Measurements from ENCODE around the gene EPO. TPM values are rescaled to one million over a fixed set of nuclear protein-coding genes. Genes with fewer than 3 reads are reported as not detected.
A peak's percentile ranks its signal among the peaks of the same experiment; 100 is the strongest.
"Not testable (repeated sequence)": the region's sequence is repeated elsewhere in the genome, so short reads cannot be mapped to it uniquely, and the experiment has no call there.

EPO gene
- total RNA-seq, 1 experiment from 2014 or later, result not detected

GRCh38 chr7:100682991-100683658 is 37.1 kb upstream of the EPO start:
- DNase-seq (ENCODE audit: low spot score), result no peak

GRCh38 chr7:100683659-100684533 is 36.4 kb upstream of the EPO start:
- DNase-seq (ENCODE audit: low spot score), result no peak

GRCh38 chr7:100684534-100685042 is 35.7 kb upstream of the EPO start:
- DNase-seq (ENCODE audit: low spot score), result no peak

DNA sequence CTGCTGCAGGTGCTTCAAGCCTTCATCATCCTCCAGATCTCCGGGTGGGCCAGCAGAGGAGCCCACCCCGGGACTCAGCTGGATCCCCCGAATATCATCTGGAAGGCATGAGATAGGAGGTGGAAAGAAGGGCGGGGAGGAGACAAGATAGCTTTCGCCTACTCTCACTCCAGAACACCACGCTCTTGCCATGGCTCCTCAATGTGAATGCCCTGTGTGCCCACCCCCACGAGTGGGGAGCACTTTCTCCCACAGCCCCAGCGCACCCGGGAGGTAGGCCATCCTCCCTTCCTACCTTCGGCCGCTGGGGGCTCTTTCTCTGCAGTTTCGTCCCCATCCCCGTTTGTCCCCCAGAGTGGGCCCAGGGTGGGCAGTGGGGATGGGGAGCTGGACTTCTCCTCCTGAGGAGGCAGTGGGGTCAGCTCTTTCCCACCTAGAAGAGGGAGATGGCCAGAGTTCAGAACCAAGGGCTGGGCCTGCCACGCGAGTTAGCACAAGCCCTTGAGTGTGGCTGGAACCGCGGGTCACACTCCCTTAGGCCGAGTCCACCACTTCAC is 35.1 kb upstream of the EPO start:
- no peak for DNase-seq (ENCODE audit: low spot score)

DNA sequence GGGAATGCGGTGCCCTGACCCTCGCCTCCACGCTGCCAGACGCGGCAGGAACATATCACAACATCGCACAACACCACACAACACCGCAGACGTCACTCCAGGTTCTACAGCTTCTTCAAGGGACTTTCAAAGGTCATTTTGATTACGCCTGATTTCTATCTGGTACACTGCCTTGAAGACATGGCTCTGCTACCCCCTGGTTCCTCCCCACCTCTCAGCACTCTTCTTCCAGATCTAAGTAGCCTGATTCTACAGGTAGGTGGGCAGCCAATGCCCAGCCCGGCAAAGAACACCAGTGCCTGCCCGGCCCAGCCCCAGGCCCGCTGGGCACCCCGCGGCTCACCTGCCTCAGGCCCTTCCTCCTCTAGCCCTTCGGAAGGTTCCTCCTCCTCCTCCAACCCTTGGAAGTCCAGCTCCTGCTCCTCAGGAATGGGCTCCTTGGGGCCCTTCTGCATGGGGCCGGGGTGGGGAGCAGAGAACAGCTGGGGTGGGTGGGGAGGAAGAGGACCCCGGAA is 34.6 kb upstream of the EPO start:
- no peak for DNase-seq (ENCODE audit: low spot score)

- DNase-seq (ENCODE audit: low spot score), result no peak
Observed at GRCh38 chr7:100686201-100686821, 34.0 kb upstream of the EPO start.

GRCh38 chr7:100686822-100687211 is 33.5 kb upstream of the EPO start:
- no peak for DNase-seq (ENCODE audit: low spot score)

- DNase-seq (ENCODE audit: low spot score), result no peak
Observed at GRCh38 chr7:100687261-100687660, 33.0 kb upstream of the EPO start.

DNA sequence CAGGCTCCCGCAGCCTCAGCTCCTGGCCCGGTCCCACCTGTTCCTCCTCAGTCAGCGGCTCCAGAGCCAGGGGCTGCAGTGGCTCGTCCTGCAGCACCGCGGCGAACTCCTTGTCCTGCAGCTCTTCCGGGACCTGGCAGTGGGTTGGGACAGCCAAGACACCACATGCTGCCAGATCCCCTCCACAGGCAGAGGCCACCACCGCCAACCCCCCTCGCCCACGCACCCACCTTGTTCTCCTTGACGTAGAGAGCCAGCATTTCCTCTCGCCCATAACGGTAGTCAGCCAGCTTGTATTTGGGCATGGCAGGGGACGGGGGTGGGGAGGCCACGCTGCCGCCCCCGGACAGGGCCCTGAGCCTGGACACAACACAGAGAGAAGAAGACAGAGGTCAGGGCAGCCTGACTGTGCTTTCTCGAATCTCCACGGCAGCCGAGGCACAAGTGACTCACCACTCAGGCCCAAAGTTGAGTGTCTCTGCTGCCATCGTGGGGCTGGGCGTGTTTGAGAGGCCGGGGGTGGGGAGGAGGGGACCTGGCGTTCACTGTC is 32.4 kb upstream of the EPO start:
- no peak for DNase-seq (ENCODE audit: low spot score)

- no peak for DNase-seq (ENCODE audit: low spot score)
Observed at GRCh38 chr7:100688326-100688860, 31.9 kb upstream of the EPO start.

DNA sequence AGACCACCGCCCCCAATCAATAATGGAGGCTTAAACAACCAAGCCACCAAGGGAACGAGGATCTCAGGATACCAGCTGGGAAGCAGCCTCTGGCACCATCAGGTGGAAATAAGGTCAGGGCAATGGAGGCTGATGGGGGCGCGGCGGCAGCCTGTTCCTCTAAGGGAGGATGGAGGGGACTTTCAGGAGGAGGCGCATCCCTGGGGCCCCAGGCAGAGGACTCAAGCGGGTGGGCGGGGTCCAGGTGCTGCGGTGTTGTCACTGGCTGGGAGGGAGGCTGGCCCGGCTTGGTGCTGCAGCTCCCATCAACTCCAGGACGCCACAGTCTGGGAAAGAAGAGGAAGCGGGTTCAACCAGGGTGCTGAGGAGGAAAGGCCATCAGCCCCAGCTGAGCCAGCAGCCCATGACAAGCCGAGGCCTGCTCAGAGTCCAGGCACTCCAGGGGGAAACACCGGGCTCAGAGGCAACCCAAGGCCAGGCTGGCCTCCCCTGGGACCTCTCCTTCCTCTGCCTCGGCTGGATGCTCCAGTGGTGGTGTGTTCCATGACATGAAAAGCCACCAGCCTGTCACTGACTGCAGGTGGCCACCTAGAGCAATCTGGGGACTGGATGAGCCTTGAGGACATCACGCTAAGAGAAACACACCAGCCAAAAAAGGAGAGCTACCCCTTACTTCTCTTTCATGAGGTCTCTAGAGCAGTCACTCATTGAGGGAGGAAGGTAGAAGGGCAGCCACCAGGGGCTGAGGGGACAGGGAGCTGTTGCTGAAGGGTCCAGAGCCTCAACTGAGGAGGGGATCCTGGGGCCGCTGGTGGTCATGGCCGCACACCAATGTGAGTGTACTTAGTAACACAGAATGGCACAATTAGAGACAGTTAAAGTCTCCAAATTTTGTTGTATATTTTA is 30.8 kb upstream of the EPO start:
- no peak for DNase-seq (ENCODE audit: low spot score)

DNA sequence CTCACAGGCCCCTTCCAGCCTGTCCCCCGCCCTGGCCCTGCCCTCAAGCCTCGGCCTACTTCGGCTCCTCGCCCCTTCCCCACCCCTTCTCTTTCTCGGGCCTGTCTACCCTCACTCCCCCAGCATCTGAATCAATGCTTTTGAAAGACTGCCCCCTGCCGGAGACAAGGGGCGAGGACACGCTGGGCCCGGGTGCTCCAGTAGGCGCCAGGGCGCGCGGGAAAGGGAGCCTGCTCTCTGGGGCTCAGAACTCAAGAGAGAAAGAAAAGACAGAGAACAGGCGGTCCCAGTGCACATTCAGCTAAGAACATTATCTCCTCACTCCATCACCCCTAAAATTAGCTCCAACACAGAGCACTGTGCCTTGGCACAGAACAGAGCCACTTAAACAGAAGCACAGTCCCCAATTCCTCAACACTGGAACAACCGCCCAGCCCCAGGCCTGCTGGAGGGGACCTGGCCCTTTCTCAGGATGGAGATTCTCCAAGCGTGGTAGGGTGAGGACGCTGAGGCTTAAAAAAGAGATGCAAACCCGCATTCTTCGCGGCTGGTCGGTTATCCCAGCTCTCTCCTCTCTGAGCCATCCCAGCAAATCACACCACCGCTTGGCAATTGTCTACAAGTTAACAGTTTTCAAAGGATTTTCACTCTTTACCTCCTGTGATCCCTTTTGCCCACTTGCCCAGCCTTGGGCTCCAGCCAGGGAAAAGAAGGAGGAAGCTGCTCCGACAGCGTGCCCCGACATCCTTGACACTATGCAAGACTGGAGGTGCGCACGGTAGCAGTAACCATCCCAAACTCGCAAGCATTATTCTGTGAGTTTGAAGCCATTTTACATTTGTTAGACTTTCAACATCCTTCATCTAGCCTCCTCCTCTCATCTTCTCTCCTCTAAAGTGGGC is 28.3 kb upstream of the EPO start:
- peak; percentile 63 for DNase-seq (ENCODE audit: low spot score)

DNA sequence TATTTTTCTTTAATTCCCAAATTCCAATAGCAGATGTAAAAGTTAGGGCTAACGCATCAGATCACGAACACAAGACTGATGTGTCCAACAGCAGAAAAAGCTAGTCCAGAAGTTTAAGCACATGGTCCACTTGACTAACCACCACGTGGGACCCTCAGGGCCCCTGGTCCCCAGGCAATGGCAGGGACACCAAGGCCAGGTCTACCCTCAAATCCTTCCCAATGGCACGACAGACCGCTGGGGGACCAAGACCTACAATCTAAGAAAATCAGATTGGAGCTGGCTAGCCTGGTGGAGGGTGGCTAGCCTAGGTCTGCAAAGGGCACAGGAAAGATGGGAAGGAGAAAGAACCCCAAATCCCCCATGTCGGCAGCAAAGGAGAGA is 27.7 kb upstream of the EPO start:
- no peak for DNase-seq (ENCODE audit: low spot score)

DNA sequence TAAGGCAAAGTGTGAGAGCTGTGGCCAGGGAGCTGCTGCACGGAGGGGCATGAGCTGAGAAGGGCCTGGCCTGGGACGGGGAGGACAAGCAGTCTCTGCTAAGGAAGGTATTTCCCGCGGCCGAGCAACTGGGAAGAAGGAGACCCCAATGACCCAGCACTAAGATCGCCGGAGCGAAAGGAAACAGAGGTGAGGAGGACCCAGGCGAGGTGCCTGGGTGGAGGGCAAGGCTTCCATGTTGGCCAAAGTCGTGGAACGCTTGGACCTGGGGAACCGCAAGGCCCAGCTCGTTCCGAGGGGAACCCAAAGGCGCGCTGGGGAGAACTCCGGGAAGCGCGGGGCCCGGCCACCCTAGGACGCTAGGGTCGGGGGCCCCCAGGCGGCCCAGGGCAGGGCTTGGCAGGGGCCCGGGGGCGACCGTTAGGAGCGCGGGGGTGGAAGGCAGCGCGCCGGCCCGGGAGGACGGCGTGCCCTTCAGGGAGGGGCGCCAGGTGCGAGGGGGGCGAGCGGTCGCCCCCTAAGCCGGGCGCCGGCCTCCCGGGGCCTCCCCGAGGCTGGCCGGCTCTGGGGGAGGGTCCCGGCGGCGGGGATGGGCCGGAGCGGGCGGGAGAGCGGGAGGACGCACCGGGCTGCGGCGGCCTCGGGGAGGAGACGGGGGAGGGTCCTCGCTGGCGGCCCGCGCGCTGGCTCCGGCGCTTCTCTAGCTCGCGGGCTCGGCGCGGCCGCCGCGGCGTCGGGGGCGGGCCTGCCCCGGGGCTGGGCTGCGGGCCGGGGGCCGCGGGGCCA is 26.8 kb upstream of the EPO start:
- DNase-seq (ENCODE audit: low spot score), result no peak

DNA sequence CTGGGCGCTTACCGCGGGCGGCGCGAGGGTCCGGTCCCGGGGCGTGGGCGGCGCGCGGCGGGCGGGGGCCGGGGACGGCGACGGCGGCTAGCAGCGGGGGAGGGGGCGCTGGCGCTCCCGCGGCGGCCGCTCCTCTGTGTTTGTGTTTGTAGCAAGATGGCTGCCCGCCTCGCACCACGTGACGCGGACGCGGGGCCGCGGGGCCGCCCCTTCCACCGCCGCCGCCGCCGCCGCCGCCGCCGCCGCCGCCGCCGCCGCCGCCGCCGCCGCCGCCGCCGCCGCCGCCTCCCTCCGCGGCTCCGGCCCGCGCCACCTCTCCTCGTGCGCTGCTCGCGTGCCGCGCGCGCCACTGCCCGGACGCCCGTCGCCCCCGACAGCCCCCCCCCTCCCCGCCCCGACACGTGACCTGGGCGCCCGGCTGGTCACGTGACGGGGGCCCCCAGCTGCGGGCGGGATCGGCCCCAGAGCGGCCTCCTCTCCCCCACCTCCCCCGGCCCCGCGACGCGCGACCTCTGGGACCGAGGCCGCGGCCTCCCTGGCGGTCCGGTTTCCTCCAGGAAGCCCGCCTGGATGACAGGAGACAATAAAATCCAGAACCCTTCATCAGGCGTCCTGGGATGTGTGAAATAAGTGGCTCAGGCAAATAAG is 26.0 kb upstream of the EPO start, which contains the start of gene GIGYF1:
GIGYF1 (minus strand) TSS at position 153 of the 648 bp plus-strand sequence. CDS start 6,012 bp downstream, outside the sequence.
- DNase-seq (ENCODE audit: low spot score), result peak; percentile 58

GRCh38 chr7:100696123-100696521 is 24.1 kb upstream of the EPO start:
- no peak for DNase-seq (ENCODE audit: low spot score)

GRCh38 chr7:100699018-100699417 is 21.2 kb upstream of the EPO start:
- DNase-seq (ENCODE audit: low spot score), result no peak

DNA sequence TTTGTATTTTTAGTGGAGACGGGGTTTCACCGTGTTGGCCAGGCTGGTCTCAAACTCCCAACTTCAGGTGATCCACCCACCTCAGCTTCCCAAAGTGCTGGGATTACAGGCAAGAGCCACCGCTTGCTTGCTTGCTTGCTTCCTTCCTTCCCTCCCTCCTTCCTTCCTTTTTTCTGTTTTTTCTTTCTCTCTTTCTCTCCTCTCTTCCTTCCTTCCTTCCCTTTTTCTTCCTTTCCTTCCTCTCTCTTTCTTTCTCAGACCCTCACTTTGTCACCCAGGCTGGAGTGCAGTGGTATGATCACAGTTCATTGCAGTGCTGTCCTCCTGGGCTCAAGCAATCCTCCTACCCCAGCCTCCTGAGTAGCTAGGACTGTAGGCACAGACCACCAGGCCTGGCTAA is 19.2 kb upstream of the EPO start:
- DNase-seq (ENCODE audit: low spot score), result not testable (repeated sequence)
